Peyer's patch (tissue), 4 donors: ENCODE results near the gene MEIOB. TPM values are rescaled to one million over a fixed set of nuclear protein-coding genes. Genes with fewer than 3 reads are reported as not detected.

Source experiments
- DNase-seq, 3 donors: peaks; one replicate each; pipeline ENCODE4 v3.0.0-alpha.2; 2017 to 2019
- H3K27ac ChIP-seq, 4 donors: fragments of 200-600 bp; sonication (generic); one replicate each; pipeline ENCODE4 v1.5.1; 2016 to 2019
- H3K27me3 ChIP-seq, 2 donors: fragments of 200-600 bp; sonication (generic); one replicate each; pipeline ENCODE4 v1.5.1; 2019
- H3K36me3 ChIP-seq, 3 donors: fragments of 200-600 bp; sonication (generic); one replicate each; pipeline ENCODE4 v1.5.1; 2016 to 2019
- H3K4me1 ChIP-seq, 4 donors: fragments of 200-600 bp; sonication (generic); one replicate each; pipeline ENCODE4 v1.5.1; 2016 to 2019
- H3K4me3 ChIP-seq, 4 donors: fragments of 200-600 bp; sonication (generic); 1 replicate in 3 of 4; 2 replicates in 1 of 4; pipeline ENCODE4 v1.5.1; 2016 to 2019; ENCODE audit warnings: mild to moderate bottlenecking in 1 of 4
- H3K9me3 ChIP-seq, 4 donors: fragments of 200-600 bp; sonication (generic); one replicate each; pipeline ENCODE4 v1.5.1; 2016 to 2019; ENCODE audit warnings: mild to moderate bottlenecking in 1 of 4
- POLR2A ChIP-seq, 2 donors: fragments of 450-650 bp; IDR thresholded peaks; one replicate each; pipeline ENCODE4 v1.5.1; 2017; ENCODE audit warnings: antibody characterized with exemption in 2 of 2, mild to moderate bottlenecking in 2 of 2, moderate library complexity in 2 of 2
- total RNA-seq, 4 donors: library from RNA; depleted of rRNA; stranded (reverse); fragments of >200 nt; gene quantifications; one replicate each; pipeline ENCODE4 v1.1.0, GENCODE V29; 2016
- TF ChIP-seq, protein P1 (sequence below), 6 experiments: fragments of 450-650 bp in 4 of 6; fragments of 200-600 bp in 2 of 6; sonication (generic) in 1 of 6; IDR thresholded peaks; one replicate each; pipeline ENCODE4 v1.5.1; 2017 to 2019; ENCODE audit warnings: antibody characterized with exemption in 6 of 6, mild to moderate bottlenecking in 3 of 6, moderate library complexity in 1 of 6

Gene MEIOB
- total RNA-seq, 4 donors from 2014 or later: not detected

DNA sequence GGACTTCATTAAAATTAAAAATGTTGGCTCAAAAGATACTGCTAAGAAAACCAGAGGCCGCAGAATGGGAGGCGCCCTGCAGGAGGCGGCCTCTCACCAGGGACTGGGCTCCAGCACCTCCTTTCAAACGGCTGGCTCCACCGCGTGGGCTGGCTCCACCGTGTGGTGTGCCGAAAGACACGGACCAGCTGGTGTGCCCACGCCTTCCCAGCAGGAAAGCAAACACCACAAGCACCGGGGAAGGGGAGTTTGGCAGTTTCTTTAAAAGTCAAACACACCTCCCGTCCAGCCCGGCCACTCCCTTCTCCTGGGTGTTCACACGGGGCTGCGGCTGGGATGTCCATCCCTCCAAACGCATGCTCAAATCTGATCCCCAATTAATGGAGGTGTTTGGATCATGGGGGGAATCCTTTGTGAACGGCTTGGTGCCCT lies 59.2 kb downstream of the MEIOB start:
- no peaks in the 10 kb centered on the region for H3K27me3 ChIP-seq
- peaks cover 0 to 51% (median 4%) of the 10 kb centered on the region in 3 donors for H3K36me3 ChIP-seq
- no peaks in the 10 kb centered on the region for H3K4me1 ChIP-seq
- TF ChIP-seq, protein P1, sequence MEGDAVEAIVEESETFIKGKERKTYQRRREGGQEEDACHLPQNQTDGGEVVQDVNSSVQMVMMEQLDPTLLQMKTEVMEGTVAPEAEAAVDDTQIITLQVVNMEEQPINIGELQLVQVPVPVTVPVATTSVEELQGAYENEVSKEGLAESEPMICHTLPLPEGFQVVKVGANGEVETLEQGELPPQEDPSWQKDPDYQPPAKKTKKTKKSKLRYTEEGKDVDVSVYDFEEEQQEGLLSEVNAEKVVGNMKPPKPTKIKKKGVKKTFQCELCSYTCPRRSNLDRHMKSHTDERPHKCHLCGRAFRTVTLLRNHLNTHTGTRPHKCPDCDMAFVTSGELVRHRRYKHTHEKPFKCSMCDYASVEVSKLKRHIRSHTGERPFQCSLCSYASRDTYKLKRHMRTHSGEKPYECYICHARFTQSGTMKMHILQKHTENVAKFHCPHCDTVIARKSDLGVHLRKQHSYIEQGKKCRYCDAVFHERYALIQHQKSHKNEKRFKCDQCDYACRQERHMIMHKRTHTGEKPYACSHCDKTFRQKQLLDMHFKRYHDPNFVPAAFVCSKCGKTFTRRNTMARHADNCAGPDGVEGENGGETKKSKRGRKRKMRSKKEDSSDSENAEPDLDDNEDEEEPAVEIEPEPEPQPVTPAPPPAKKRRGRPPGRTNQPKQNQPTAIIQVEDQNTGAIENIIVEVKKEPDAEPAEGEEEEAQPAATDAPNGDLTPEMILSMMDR (IDR thresholded peaks at IDR 0.05): peak in 4 of 6 experiments; percentile 41 to 72 (median 66)
- TF ChIP-seq POLR2A (IDR thresholded peaks at IDR 0.05): no peak
- DNase-seq: peak; percentile 36 to 81 (median 80)
- H3K27ac ChIP-seq: peak overlapping the region in 1 of 4 donors; percentile 39
- no peaks in the 10 kb centered on the region for H3K9me3 ChIP-seq
- no peak overlapping the region for H3K4me3 ChIP-seq

DNA sequence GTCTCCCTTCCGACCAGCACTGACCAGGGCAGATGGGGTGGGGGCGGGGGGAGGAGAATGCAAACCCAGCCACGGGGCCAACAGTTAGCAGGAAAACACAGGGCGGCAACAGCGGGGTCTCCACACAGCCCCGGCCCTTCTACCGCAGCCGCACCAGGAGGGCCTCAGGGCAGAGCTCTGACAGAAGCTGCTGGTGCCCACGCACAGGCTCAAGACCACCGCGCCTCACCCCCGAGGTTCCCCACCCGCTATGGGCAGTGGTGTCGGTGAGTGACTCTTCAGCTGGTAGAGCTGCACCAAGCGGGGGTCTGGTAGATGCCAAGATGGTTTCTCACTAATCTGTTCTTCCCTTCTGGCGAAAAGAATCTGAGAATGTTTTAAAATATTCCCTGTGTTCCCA lies 61.4 kb downstream of the MEIOB start:
- H3K27ac ChIP-seq: no peak overlapping the region
- H3K4me1 ChIP-seq: no peaks in the 10 kb centered on the region
- H3K4me3 ChIP-seq: no peak overlapping the region
- H3K27me3 ChIP-seq: no peaks in the 10 kb centered on the region
- no peak for DNase-seq
- H3K9me3 ChIP-seq: no peaks in the 10 kb centered on the region
- H3K36me3 ChIP-seq: peaks cover 0 to 48% (median 0%) of the 10 kb centered on the region in 3 donors
- TF ChIP-seq POLR2A (IDR thresholded peaks at IDR 0.05): no peak
- TF ChIP-seq, protein P1 (IDR thresholded peaks at IDR 0.05): no peak

DNA sequence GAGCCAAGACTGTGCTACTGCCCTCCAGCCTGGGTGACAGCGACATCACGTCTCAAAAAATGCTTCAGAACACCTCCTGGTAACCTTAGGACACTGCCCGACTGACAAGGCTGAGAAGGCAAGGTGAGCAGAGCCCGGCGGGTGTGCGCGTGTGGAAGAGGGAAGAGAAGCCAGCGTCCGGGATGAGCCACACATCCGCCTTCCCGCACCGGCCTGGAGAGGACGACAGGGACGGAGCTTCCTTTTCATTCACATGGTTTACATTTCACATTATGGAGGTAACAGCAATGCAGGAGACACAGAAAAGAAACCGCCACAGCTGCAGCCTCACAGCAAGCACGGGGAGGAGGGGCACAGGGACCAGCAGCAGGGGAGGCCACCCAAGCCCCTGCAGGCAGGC lies 61.9 kb downstream of the MEIOB start:
- H3K27ac ChIP-seq: no peak overlapping the region
- no peak overlapping the region for H3K4me3 ChIP-seq
- peaks cover 0 to 46% (median 0%) of the 10 kb centered on the region in 3 donors for H3K36me3 ChIP-seq
- H3K27me3 ChIP-seq: no peaks in the 10 kb centered on the region
- H3K4me1 ChIP-seq: no peaks in the 10 kb centered on the region
- no peak for DNase-seq
- no peaks in the 10 kb centered on the region for H3K9me3 ChIP-seq
- TF ChIP-seq, protein P1 (IDR thresholded peaks at IDR 0.05): no peak
- TF ChIP-seq POLR2A (IDR thresholded peaks at IDR 0.05): no peak

DNA sequence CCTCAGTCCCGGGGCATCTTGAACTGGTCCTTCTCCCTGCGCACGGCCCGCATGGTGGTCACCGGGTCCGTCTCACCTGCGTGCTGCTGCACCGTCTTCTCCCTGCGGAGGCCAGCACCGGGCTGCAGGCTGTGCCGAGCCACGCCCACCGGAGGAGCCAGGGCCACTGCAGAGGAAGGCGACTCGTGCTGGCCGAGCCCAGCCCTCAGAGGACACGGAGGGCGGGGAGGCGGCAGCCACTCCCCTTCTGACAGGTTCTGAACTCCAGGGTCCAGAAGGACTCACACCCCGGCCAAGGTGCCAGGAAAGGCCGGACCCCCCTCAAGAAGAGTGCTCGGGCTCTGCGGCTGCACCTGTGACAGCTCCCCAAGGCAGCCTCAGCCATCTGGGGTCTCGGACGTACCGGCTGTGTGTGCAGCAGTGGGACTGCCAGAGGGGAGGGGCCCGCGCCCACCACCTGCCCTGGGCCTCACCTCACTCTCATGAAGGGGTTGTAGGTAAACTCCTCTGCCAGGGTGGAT lies 62.6 kb downstream of the MEIOB start:
- no peak overlapping the region for H3K4me3 ChIP-seq
- no peaks in the 10 kb centered on the region for H3K4me1 ChIP-seq
- no peaks in the 10 kb centered on the region for H3K27me3 ChIP-seq
- no peak overlapping the region for H3K27ac ChIP-seq
- peaks cover 0 to 46% (median 0%) of the 10 kb centered on the region in 3 donors for H3K36me3 ChIP-seq
- TF ChIP-seq POLR2A (IDR thresholded peaks at IDR 0.05): no peak
- TF ChIP-seq, protein P1 (IDR thresholded peaks at IDR 0.05): no peak
- no peaks in the 10 kb centered on the region for H3K9me3 ChIP-seq
- DNase-seq: peak in 1 of 3 donors; percentile 65

DNA sequence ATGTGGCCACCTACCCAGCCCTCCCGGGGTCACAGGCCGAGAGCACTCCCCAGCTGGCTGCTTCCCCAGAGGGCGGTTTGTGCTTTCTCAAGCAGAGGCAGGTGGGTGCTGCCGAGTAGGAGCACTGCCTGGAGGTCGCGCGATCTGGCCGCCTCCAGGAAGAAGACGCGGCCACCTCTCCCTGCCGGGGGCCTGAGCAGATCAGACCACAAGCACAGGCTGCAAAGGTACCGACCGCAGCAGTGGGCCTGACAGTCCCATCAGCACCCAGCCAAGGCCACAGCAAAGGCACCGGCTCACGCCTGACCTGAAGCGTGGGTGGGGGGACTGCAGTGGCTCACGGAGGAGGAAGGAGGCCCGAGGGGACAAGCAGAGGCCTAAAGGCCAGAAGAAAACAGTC lies 63.3 kb downstream of the MEIOB start:
- TF ChIP-seq POLR2A (IDR thresholded peaks at IDR 0.05): no peak
- TF ChIP-seq, protein P1 (IDR thresholded peaks at IDR 0.05): no peak
- no peaks in the 10 kb centered on the region for H3K27me3 ChIP-seq
- H3K36me3 ChIP-seq: peaks cover 0 to 46% (median 0%) of the 10 kb centered on the region in 3 donors

More for the DNA sequence above, 63.3 kb downstream of the MEIOB start:
- Histone ChIP-seq H3K9me3 (no peaks in the 10 kb centered on the region), H3K27ac (no peak overlapping the region), H3K4me1 (no peaks in the 10 kb centered on the region), H3K4me3 (no peak overlapping the region)
- no peak for DNase-seq
